GM10847 (cell line): ENCODE data around the gene TRIM44.

Experiments used
- POLR2A ChIP-seq: IDR thresholded peaks from 2 replicates; pipeline ENCODE4 v1.6.1; 2011; ENCODE audit not compliant: insufficient read length; ENCODE audit errors: extremely low read depth

Gene TRIM44

GRCh38 chr11:35855671-35856070 is 193.1 kb downstream of the TRIM44 start:
- TF ChIP-seq POLR2A = no peak

GRCh38 chr11:35856259-35856658 is 193.7 kb downstream of the TRIM44 start:
- TF ChIP-seq POLR2A = no peak

GRCh38 chr11:35856756-35857155 is 194.2 kb downstream of the TRIM44 start:
- TF ChIP-seq POLR2A = no peak

- no peak for TF ChIP-seq POLR2A
Observed at GRCh38 chr11:35857922-35858321, 195.3 kb downstream of the TRIM44 start.

GRCh38 chr11:35859301-35859700 is 196.7 kb downstream of the TRIM44 start:
- TF ChIP-seq POLR2A = no peak

GRCh38 chr11:35861191-35861590 is 198.6 kb downstream of the TRIM44 start:
- no peak for TF ChIP-seq POLR2A

GRCh38 chr11:35862666-35863065 is 200.1 kb downstream of the TRIM44 start:
- TF ChIP-seq POLR2A = no peak

- no peak for TF ChIP-seq POLR2A
Observed at GRCh38 chr11:35864131-35864530, 201.6 kb downstream of the TRIM44 start.

GRCh38 chr11:35866601-35867000 is 204.0 kb downstream of the TRIM44 start:
- TF ChIP-seq POLR2A = no peak
